Prostate gland (tissue), 2 donors: ENCODE results near the gene MYO5B. TPM values are rescaled to one million over a fixed set of nuclear protein-coding genes. Genes with fewer than 3 reads are reported as not detected.

Experiments used
- DNase-seq: peaks from one replicate; pipeline ENCODE4 v3.0.0-alpha.2; 2019; ENCODE audit warnings: low spot score
- H3K27ac ChIP-seq, 2 donors: fragments of 200-600 bp; sonication (generic); 2 replicates each; pipeline ENCODE4 v1.5.1; 2017 to 2019
- H3K27me3 ChIP-seq: fragments of 200-600 bp; sonication (generic); replicated peaks from 2 replicates; pipeline ENCODE4 v1.5.1; 2019; ENCODE audit not compliant: insufficient read depth
- H3K36me3 ChIP-seq, 2 donors: fragments of 200-600 bp; sonication (generic); 1 replicate in 1 of 2; 2 replicates in 1 of 2; pipeline versions ENCODE4 v1.5.1 to v1.8.1; 2017 to 2019
- H3K4me1 ChIP-seq: fragments of 200-600 bp; sonication (generic); replicated peaks from 2 replicates; pipeline ENCODE4 v1.5.1; 2019
- H3K4me3 ChIP-seq, 2 donors: fragments of 200-600 bp; sonication (generic); 2 replicates each; pipeline ENCODE4 v1.5.1; 2017 to 2019
- H3K9me3 ChIP-seq: fragments of 200-600 bp; sonication (generic); 2 replicates; pipeline ENCODE4 v1.5.1; 2017
- POLR2A ChIP-seq: fragments of 450-650 bp; IDR thresholded peaks from one replicate; pipeline ENCODE4 v1.6.1; 2016; ENCODE audit warnings: antibody characterized with exemption, mild to moderate bottlenecking
- POLR2AphosphoS5 ChIP-seq: sonication (generic); formaldehyde crosslinking; IDR thresholded peaks from one replicate; pipeline ENCODE4 v1.6.1; 2017; ENCODE audit warnings: antibody characterized with exemption
- WGBS: methylation state at CpG from one replicate; pipeline ENCODE4 v1.1.5; 2018; 5-methylcytosine and 5-hydroxymethylcytosine counted together
- intact Hi-C: fragments of 100-400 bp; cut with DNase I; formaldehyde crosslinking; loops from one replicate; pipeline ENCODE4 v1.14.2; 2022
- total RNA-seq, 2 donors: library from RNA; depleted of rRNA; stranded (reverse); fragments of >200 nt; gene quantifications; one replicate each; pipeline ENCODE4 v1.1.0, GENCODE V29; 2016
- TF ChIP-seq, protein P1 (sequence below), 4 experiments: fragments of 200-600 bp in 2 of 4; fragments of 450-650 bp in 2 of 4; sonication (generic) in 2 of 4; IDR thresholded peaks; 1 replicate in 3 of 4; 2 replicates in 1 of 4; pipeline ENCODE4 v1.5.1; 2016 to 2019; ENCODE audit warnings: antibody characterized with exemption in 4 of 4, mild to moderate bottlenecking in 2 of 4, moderate library complexity in 2 of 4

MYO5B gene
- total RNA-seq, 2 donors from 2014 or later: 28.5 to 31.1 TPM

DNA sequence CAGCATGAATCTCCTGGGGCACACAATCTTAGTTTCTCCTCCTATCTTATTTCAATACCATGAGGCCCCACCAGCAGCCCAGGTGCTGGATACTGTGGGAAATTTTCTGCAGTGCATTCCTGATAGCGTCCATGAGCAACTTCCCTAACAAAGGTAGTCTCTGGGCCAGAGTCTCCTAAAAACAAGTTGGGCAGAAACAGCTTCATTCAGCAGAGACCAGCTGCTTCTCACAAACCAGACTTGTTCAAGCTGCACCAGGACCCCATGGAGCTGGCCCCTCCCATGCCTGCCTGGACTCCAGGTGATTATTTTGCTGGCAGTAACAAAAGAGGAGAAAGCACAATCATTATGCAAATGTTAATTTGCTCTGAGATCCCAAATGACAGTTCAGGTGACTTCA, 31.4 kb downstream of the MYO5B start:
- DNase-seq: no peak
- WGBS: 47% methylated on average over 1 of the region's 1 CpG
- TF ChIP-seq, protein P1, sequence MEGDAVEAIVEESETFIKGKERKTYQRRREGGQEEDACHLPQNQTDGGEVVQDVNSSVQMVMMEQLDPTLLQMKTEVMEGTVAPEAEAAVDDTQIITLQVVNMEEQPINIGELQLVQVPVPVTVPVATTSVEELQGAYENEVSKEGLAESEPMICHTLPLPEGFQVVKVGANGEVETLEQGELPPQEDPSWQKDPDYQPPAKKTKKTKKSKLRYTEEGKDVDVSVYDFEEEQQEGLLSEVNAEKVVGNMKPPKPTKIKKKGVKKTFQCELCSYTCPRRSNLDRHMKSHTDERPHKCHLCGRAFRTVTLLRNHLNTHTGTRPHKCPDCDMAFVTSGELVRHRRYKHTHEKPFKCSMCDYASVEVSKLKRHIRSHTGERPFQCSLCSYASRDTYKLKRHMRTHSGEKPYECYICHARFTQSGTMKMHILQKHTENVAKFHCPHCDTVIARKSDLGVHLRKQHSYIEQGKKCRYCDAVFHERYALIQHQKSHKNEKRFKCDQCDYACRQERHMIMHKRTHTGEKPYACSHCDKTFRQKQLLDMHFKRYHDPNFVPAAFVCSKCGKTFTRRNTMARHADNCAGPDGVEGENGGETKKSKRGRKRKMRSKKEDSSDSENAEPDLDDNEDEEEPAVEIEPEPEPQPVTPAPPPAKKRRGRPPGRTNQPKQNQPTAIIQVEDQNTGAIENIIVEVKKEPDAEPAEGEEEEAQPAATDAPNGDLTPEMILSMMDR (IDR thresholded peaks at IDR 0.05): no peak
- TF ChIP-seq POLR2AphosphoS5 (no peak), POLR2A (no peak)
- H3K27me3 ChIP-seq: no peaks in the 10 kb centered on the region
- no peaks in the 10 kb centered on the region for H3K9me3 ChIP-seq
- H3K36me3 ChIP-seq: no peaks in the 10 kb centered on the region
- H3K4me1 ChIP-seq: no peaks in the 10 kb centered on the region
- intact Hi-C loops: no loop called here
- no peak overlapping the region for H3K27ac ChIP-seq
- no peak overlapping the region for H3K4me3 ChIP-seq

DNA sequence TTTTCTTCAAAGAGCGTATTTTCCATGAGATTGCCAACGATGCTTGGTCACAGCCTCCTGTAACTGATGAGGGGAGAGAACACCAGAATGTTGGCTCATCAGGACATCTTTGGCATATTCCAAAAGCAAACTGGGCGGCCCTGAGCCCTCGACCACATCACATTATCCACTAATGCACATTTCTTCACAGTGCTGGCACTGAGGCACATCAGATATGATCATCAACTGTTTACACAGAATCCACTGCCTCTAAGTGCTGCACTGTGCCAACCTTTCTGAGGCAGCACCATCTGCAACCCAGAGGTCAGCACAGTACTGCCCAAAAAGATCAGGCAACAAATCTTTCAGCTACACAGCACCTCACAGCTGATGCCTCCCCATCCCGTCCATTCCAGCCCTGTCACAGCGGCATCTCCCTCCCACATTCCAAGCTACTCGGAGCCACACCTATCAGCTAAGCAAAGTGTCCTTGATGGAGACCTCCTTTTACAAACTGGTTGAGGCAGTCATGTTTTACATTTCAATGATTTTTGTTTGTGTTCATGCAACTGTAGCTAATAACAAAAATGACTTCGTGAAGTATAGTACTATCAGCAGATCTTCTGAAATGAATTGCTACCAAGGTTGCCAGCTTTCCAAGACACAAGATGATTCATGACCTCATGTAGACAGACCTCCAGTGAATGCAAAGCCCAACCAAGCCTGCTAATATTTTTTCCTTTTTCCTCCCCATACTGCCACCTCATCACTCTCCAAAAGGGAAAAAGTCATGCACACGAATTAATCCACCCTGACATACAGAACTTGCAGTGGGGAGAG, 32.3 kb downstream of the MYO5B start:
- Histone ChIP-seq H3K27ac (no peak overlapping the region), H3K4me3 (no peak overlapping the region), H3K27me3 (no peaks in the 10 kb centered on the region), H3K36me3 (no peaks in the 10 kb centered on the region), H3K9me3 (no peaks in the 10 kb centered on the region), H3K4me1 (no peaks in the 10 kb centered on the region)
- WGBS: 35% methylated on average over 9 of the region's 9 CpGs
- no peak for TF ChIP-seq POLR2A
- TF ChIP-seq POLR2AphosphoS5: no peak
- TF ChIP-seq, protein P1 (IDR thresholded peaks at IDR 0.05): no peak
- intact Hi-C loops: no loop called here
- DNase-seq: no peak

DNA sequence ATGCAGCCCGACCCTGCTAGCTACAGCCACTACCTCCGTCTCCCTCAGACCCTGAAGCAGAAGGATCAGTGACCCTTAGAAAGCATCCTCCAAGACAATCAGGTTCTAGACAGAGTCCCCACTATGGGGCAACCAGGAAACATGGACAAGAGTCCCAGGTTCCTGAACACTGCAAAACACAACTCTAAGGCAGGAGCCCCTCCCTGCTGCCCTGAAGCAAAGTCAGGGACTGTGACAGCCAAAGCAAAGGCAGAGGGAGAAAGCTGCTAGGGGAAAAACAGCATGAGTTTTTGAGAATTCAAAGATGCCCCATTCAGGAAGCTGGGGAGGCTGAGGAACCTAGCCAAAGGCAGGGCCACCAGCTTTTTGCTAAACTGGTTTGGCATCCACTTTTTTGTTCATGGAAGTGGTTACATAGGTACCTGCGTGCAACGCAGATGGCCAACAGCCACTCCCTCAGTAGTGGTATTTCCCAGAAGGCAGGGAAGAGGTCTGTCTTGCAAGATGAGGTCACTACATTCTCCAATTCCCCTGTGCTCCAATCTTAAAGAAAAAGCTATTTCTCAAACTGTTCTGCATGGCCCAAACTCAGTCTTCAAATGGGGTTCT, 33.2 kb downstream of the MYO5B start:
- no peak for DNase-seq
- Histone ChIP-seq H3K4me1 (no peaks in the 10 kb centered on the region), H3K9me3 (no peaks in the 10 kb centered on the region), H3K27me3 (no peaks in the 10 kb centered on the region), H3K36me3 (no peaks in the 10 kb centered on the region), H3K4me3 (no peak overlapping the region), H3K27ac (no peak overlapping the region)
- TF ChIP-seq, protein P1 (IDR thresholded peaks at IDR 0.05): no peak
- intact Hi-C loops: no loop called here
- WGBS: 68% methylated on average over 4 of the region's 4 CpGs

DNA sequence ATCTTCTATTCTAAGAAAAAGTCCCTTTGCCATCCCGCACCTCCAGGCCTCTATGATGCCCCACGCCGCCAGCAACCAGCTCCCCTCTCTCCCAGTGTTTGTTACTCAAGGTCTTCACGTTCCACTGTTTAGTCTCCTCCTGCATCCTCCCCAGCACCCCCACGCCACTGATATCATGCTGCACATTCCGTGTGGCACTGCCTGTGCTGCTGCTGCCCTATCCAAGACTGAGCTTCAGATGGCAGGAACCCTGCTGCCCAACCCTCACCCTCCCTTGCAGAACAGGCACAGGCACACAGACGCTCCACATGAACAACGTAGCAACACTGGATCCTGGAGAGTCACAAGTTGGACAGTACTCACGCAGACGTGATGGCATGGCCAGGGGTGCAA, 35.3 kb downstream of the MYO5B start:
- H3K4me1 ChIP-seq: no peaks in the 10 kb centered on the region
- no peak overlapping the region for H3K4me3 ChIP-seq
- no peak overlapping the region for H3K27ac ChIP-seq
- intact Hi-C loops: no loop called here
- no peak for TF ChIP-seq POLR2A
- TF ChIP-seq, protein P1 (IDR thresholded peaks at IDR 0.05): no peak
- no peak for TF ChIP-seq POLR2AphosphoS5
- H3K9me3 ChIP-seq: no peaks in the 10 kb centered on the region
- no peak for DNase-seq
- H3K36me3 ChIP-seq: no peaks in the 10 kb centered on the region
- 75% methylated on average over 10 of the region's 10 CpGs for WGBS
- H3K27me3 ChIP-seq: no peaks in the 10 kb centered on the region
